IMR-90 (cell line): Measurements from ENCODE around the gene WEE1. TPM values are rescaled to one million over a fixed set of nuclear protein-coding genes. Genes with fewer than 3 reads are reported as not detected.

Experiments used
- ATAC-seq: fragments of 200-7000 bp; cut with Tn5 transposase; 2 replicates; pipeline ENCODE4 v1.9.1; 2020; ENCODE audit warnings: low read depth, mild to moderate bottlenecking, moderate library complexity
- Bru-seq: library from RNA; stranded (reverse); fragments of 400-500 nt; gene quantifications from one replicate; lab custom pipeline; 2021; lab: Mats Ljungman, UMichigan
- BruChase-seq, 2 experiments: library from RNA; stranded (reverse); fragments of 400-500 nt; gene quantifications; one replicate each; lab custom pipeline; 2021; lab: Mats Ljungman, UMichigan
- BruUV-seq: library from RNA; stranded (reverse); fragments of 400-500 nt; replicated peaks from 2 replicates; lab custom pipeline; 2021; lab: Mats Ljungman, UMichigan
- CTCF ChIA-PET: fragments of 300-600 bp; formaldehyde crosslinking; extraction: SDS; loops from one replicate; lab custom pipeline; 2021; ENCODE audit warnings: antibody characterized with exemption; lab: Yijun Ruan, JAX
- POLR2A ChIA-PET: fragments of 300-600 bp; sonication (Branson Sonifier 250); formaldehyde crosslinking; loops from one replicate; lab custom pipeline; 2022; ENCODE audit warnings: antibody characterized with exemption; ENCODE audit not compliant: unreplicated experiment; lab: Charles Lee
- DNase-seq: peaks from one replicate; pipeline ENCODE4 v3.0.0; 2013
- H2AFZ ChIP-seq: replicated peaks from 2 replicates; pipeline ENCODE3; 2013; ENCODE audit warnings: low read length, mild to moderate bottlenecking; ENCODE audit not compliant: poor library complexity
- H2AK5ac ChIP-seq: 2 replicates; pipeline ENCODE4 v1.6.1; 2013; ENCODE audit warnings: low read depth, low read length, inconsistent platforms
- H2AK9ac ChIP-seq: replicated peaks from 2 replicates; pipeline ENCODE3; 2013; ENCODE audit warnings: mild to moderate bottlenecking, low read depth, low read length, moderate library complexity; ENCODE audit not compliant: poor library complexity
- H2BK120ac ChIP-seq: 2 replicates; pipeline ENCODE4 v1.6.1; 2013; ENCODE audit warnings: low read depth, low read length, inconsistent platforms
- H2BK15ac ChIP-seq: 3 replicates; pipeline ENCODE4 v1.6.1; 2013; ENCODE audit warnings: low read depth, low read length, inconsistent platforms
- H2BK20ac ChIP-seq: 2 replicates; pipeline ENCODE4 v1.6.1; 2013; ENCODE audit warnings: low read depth, mild to moderate bottlenecking, inconsistent platforms, low read length, moderate library complexity
- H2BK5ac ChIP-seq: 2 replicates; pipeline ENCODE4 v1.6.1; 2013; ENCODE audit warnings: mild to moderate bottlenecking, low read depth, low read length, inconsistent platforms; ENCODE audit not compliant: poor library complexity, severe bottlenecking
- H3K14ac ChIP-seq: replicated peaks from 2 replicates; pipeline ENCODE4 v1.6.1; 2013; ENCODE audit warnings: low read depth, low read length, inconsistent platforms
- H3K18ac ChIP-seq: 2 replicates; pipeline ENCODE4 v1.6.1; 2013; ENCODE audit warnings: low read depth, low read length, control low read depth
- H3K23ac ChIP-seq: 2 replicates; pipeline ENCODE4 v1.6.1; 2013; ENCODE audit warnings: low read depth, low read length, inconsistent platforms
- H3K27ac ChIP-seq: 2 replicates; pipeline ENCODE4 v1.5.1; 2013; ENCODE audit warnings: mild to moderate bottlenecking, control low read depth, low read length; ENCODE audit not compliant: insufficient read depth
- H3K27me3 ChIP-seq: 2 replicates; pipeline ENCODE4 v1.6.1; 2013; ENCODE audit warnings: low read length; ENCODE audit not compliant: control insufficient read depth, insufficient read depth
- H3K36me3 ChIP-seq: 2 replicates; pipeline ENCODE4 v1.6.1; 2013; ENCODE audit warnings: low read length, mixed read lengths; ENCODE audit not compliant: control insufficient read depth, insufficient read depth
- H3K4ac ChIP-seq: 2 replicates; pipeline ENCODE4 v1.6.1; 2013; ENCODE audit warnings: low read depth, low read length, inconsistent platforms
- H3K4me1 ChIP-seq: 2 replicates; pipeline ENCODE4 v1.6.1; 2013; ENCODE audit warnings: low read length, mixed read lengths; ENCODE audit not compliant: control insufficient read depth, insufficient read depth
- H3K4me2 ChIP-seq: 2 replicates; pipeline ENCODE4 v1.6.1; 2013; ENCODE audit warnings: low read depth, mild to moderate bottlenecking, control low read depth, low read length, moderate library complexity
- H3K4me3 ChIP-seq: 2 replicates; pipeline ENCODE4 v1.5.1; 2013; ENCODE audit warnings: low read depth, mild to moderate bottlenecking, control low read depth, low read length, moderate library complexity; ENCODE audit not compliant: insufficient read depth
- H3K56ac ChIP-seq: 2 replicates; pipeline ENCODE4 v1.6.1; 2013; ENCODE audit warnings: low read length, inconsistent platforms; ENCODE audit not compliant: insufficient read depth; ENCODE audit errors: extremely low read depth
- H3K79me1 ChIP-seq, 2 experiments: 2 replicates each; pipeline ENCODE4 v1.6.1; 2013; ENCODE audit warnings: low read length in 2 of 2, inconsistent platforms in 1 of 2, low read depth in 1 of 2
- H3K9ac ChIP-seq: 2 replicates; pipeline ENCODE4 v1.6.1; 2013; ENCODE audit warnings: low read depth, low read length, control low read depth
- H3K9me1 ChIP-seq: 2 replicates; pipeline ENCODE4 v1.6.1; 2013; ENCODE audit warnings: low read length, inconsistent platforms; ENCODE audit not compliant: insufficient read depth
- H3K9me3 ChIP-seq: 2 replicates; pipeline ENCODE4 v1.6.1; 2013; ENCODE audit warnings: low read length; ENCODE audit not compliant: control insufficient read depth, insufficient read depth
- H4K20me1 ChIP-seq: 2 replicates; pipeline ENCODE4 v1.6.1; 2013; ENCODE audit warnings: low read length, inconsistent platforms; ENCODE audit not compliant: insufficient read depth
- H4K5ac ChIP-seq: 2 replicates; pipeline ENCODE4 v1.6.1; 2013; ENCODE audit warnings: mild to moderate bottlenecking, low read depth, low read length, control low read depth
- H4K8ac ChIP-seq, 2 experiments: 2 replicates each; pipeline ENCODE4 v1.6.1; 2013; ENCODE audit warnings: low read depth in 2 of 2, low read length in 2 of 2, control low read depth in 1 of 2, inconsistent platforms in 1 of 2
- H4K91ac ChIP-seq: 2 replicates; pipeline ENCODE4 v1.6.1; 2013; ENCODE audit warnings: low read depth, low read length, inconsistent platforms; ENCODE audit not compliant: insufficient read depth
- BHLHE40 ChIP-seq: fragments of 150-350 bp; IDR thresholded peaks from 2 replicates; pipeline ENCODE4 v1.6.1; 2016; ENCODE audit warnings: mild to moderate bottlenecking, low read depth, low read length
- CEBPB ChIP-seq: IDR thresholded peaks from 2 replicates; pipeline ENCODE4 v1.6.1; 2012; ENCODE audit warnings: low read depth, low read length, improper control_type of control experiment
- CTCF ChIP-seq: conservative IDR thresholded peaks from 2 replicates; pipeline ENCODE4 v1.5.1; 2012; ENCODE audit warnings: mild to moderate bottlenecking, low read depth, low read length, improper control_type of control experiment
- ELK1 ChIP-seq: fragments of 150-350 bp; IDR thresholded peaks from 2 replicates; pipeline ENCODE4 v1.6.1; 2016; ENCODE audit warnings: low read depth, mild to moderate bottlenecking, low read length, moderate library complexity, borderline replicate concordance
- FOS ChIP-seq: fragments of 150-350 bp; IDR thresholded peaks from 2 replicates; pipeline ENCODE4 v1.6.1; 2016; ENCODE audit warnings: low read depth, low read length
- MXI1 ChIP-seq: IDR thresholded peaks from 2 replicates; pipeline ENCODE4 v1.6.1; 2012; ENCODE audit warnings: low read depth, mild to moderate bottlenecking, low read length, moderate library complexity, borderline replicate concordance
- RFX5 ChIP-seq: IDR thresholded peaks from 2 replicates; pipeline ENCODE4 v1.8.0; 2012; ENCODE audit warnings: low read depth, mild to moderate bottlenecking, low read length, moderate library complexity
- SMC3 ChIP-seq: fragments of 150-350 bp; IDR thresholded peaks from 2 replicates; pipeline ENCODE4 v1.6.1; 2016; ENCODE audit warnings: low read depth, mild to moderate bottlenecking, antibody characterized with exemption, low read length, moderate library complexity
- USF2 ChIP-seq: fragments of 150-350 bp; IDR thresholded peaks from 2 replicates; pipeline ENCODE4 v1.6.1; 2017; ENCODE audit warnings: mild to moderate bottlenecking, antibody characterized with exemption, low read length, low read depth
- WGBS, 2 experiments: methylation state at CpG; one replicate each; pipeline versions ENCODE4 v1.1.5 to v1.1.7; 2013; ENCODE audit warnings: missing lambda C conversion rate in 2 of 2; ENCODE audit not compliant: insufficient read length in 1 of 2; ENCODE audit errors: extremely low coverage in 2 of 2; 5-methylcytosine and 5-hydroxymethylcytosine counted together
- dilution Hi-C: fragments of 300-500 bp; cut with HindIII; formaldehyde crosslinking; loops from one replicate; pipeline ENCODE4 v1.14.3; 2018; ENCODE audit warnings: low sequenced_read_pairs; ENCODE audit not compliant: unreplicated experiment
- in situ Hi-C: fragments of 300-500 bp; cut with MboI; formaldehyde crosslinking; loops from 3 replicates; pipeline ENCODE4 v1.14.3; 2019; ENCODE audit warnings: low sequenced_read_pairs, inconsistent platforms, mixed read lengths
- intact Hi-C: fragments of 100-400 bp; cut with micrococcal nuclease; formaldehyde crosslinking; loops from 2 replicates; pipeline ENCODE4 v1.10.0; 2022
- long read RNA-seq: library from polyadenylated mRNA; unstranded; transcript quantifications from one replicate; pipeline ENCODE4 v2.0.0, GENCODE V29; 2021; ENCODE audit not compliant: unreplicated experiment
- polyA plus RNA-seq, 3 experiments: library from polyadenylated mRNA; depleted of rRNA; stranded (reverse); fragments of >200 nt; gene quantifications; 2 replicates each; pipeline ENCODE4 v1.2.3, GENCODE V29; 2012; ENCODE audit warnings: low replicate concordance in 1 of 3
- total RNA-seq: library from RNA; depleted of rRNA; stranded (reverse); fragments of >200 nt; gene quantifications from 2 replicates; pipeline ENCODE4 v1.2.3, GENCODE V29; 2012; rRNA removed

Gene WEE1
- total RNA-seq (29.2 and 45.5 TPM in 2 replicates), polyA plus RNA-seq (2012; rRNA removed) (20.2 and 26.5 TPM in 2 replicates), Bru-seq, nascent RNA (percentile 91 among the genes with signal in this experiment), BruChase-seq, experiment 1, labeled RNA remaining after a 6-hour chase (percentile 69 among the genes with signal in this experiment), BruChase-seq, experiment 2, labeled RNA remaining after a 2-hour chase (percentile 76 among the genes with signal in this experiment)
- polyA plus RNA-seq (2012; cell fraction: cytosol; rRNA removed) = 3.7 and 5.6 TPM in 2 replicates
- 10.9 and 83.2 TPM in 2 replicates for polyA plus RNA-seq (2012; cell fraction: nucleus; rRNA removed; ENCODE audit: low replicate concordance)
- long read RNA-seq, transcript WEE1-202 (11 exons, 2,799 nt) = major isoform, 25 of 30 reads
- long read RNA-seq, partial matches to known transcripts = 3 of 30 reads
- long read RNA-seq, other reads (novel, unspliced or antisense) = 0 of 30 reads

GRCh38 chr11:9573052-9573774, at the start of gene WEE1:
WEE1 (plus strand) TSS chr11:9573670; CDS start chr11:9573934, 264 bp downstream.
- Histone ChIP-seq H3K4me3 (peak within 1 kb of the TSS; percentile 76), H3K9ac (peak within 1 kb of the TSS; percentile 97), H4K20me1 (peaks cover 3% of the 10 kb centered on the region; the same call in 1 of the 2 replicates), H2BK15ac (peak within 1 kb of the TSS; percentile 66; the same call in 1 of the 3 replicates), H3K79me1 (peaks cover 3 to 22% of the 10 kb centered on the region in 2 experiments; a peak in 3 of 4 replicates), H3K4me2 (peak within 1 kb of the TSS; percentile 85), H3K9me3 (no peaks in the 10 kb centered on the region), H3K9me1 (peaks cover 6% of the 10 kb centered on the region; the same call in 1 of the 2 replicates), H2AK5ac (peak within 1 kb of the TSS; percentile 83; the same call in 1 of the 2 replicates), H3K27ac (peak within 1 kb of the TSS; percentile 94), H3K56ac (peak within 1 kb of the TSS; percentile 98), H2BK20ac (peak within 1 kb of the TSS; percentile 43), H2AK9ac (peak within 1 kb of the TSS; percentile 95), H3K18ac (peak within 1 kb of the TSS; percentile 86), H3K4ac (peak within 1 kb of the TSS; percentile 91), H3K27me3 (no peaks in the 10 kb centered on the region), H2AFZ (peak within 1 kb of the TSS; percentile 91), H2BK5ac (peak within 1 kb of the TSS; percentile 95), H3K23ac (peak within 1 kb of the TSS; percentile 92), H3K36me3 (no peaks in the 10 kb centered on the region; the same call in 1 of the 2 replicates), H4K5ac (peak within 1 kb of the TSS; percentile 87), H3K4me1 (no peaks in the 10 kb centered on the region), H2BK120ac (peak within 1 kb of the TSS; percentile 79; the same call in 1 of the 2 replicates), H3K14ac (peak within 1 kb of the TSS; percentile 92), H4K91ac (peak within 1 kb of the TSS; percentile 88), H4K8ac (peak within 1 kb of the TSS; percentile 79 to 88; a peak in 3 of 4 replicates)
- dilution Hi-C loops (no loop called here), in situ Hi-C loops (no loop called here), intact Hi-C loops (loop anchor here (1.0 to 5.0 kb wide), 4 partner anchors 90 to 334 kb away; no protein-coding TSS in a partner anchor)
- ChIA-PET POLR2A (interaction anchor here (0.6 kb wide), 1 partner anchor 732 kb away, joined by 5 read pairs; the partner anchor contains the start of gene ADM), CTCF (interaction anchor here (0.6 to 1.1 kb wide), 3 partner anchors 38 to 667 kb away, joined by 3 to 5 read pairs (median 4); no protein-coding TSS in a partner anchor)
- 2% methylated on average over 39 of the region's 73 CpGs; no CpG with 5 or more reads in 1 of the 2 experiments for WGBS, 2 experiments
- DNase-seq = peak; percentile 98
- ATAC-seq = peak; percentile 88
- BruUV-seq = no TSS peak
- TF ChIP-seq MXI1 (0 out of 2 replicates have a peak, but pooled peaks have one; percentile 3), BHLHE40 (no peak), RFX5 (no peak), CTCF (no peak), ELK1 (no peak), USF2 (peak; percentile 91), CEBPB (no peak), SMC3 (no peak), FOS (no peak)
